Measurements from ENCODE around the gene ELFN1.

The ELFN1 gene

GRCh38 chr7:1677206-1678080 lies 7.4 kb downstream of the ELFN1 start:
- H3K4me3 ChIP-seq (ENCODE audit: low read length) = no peak overlapping the region
- DNase-seq (ENCODE audit: low read depth) = no peak
- no peak for TF ChIP-seq CTCF (conservative IDR thresholded peaks at IDR 0.05; ENCODE audit: low read length)

GRCh38 chr7:1678081-1678543 lies 8.0 kb downstream of the ELFN1 start:
- no peak for DNase-seq (ENCODE audit: low read depth)
- TF ChIP-seq CTCF (conservative IDR thresholded peaks at IDR 0.05; ENCODE audit: low read length) = no peak
- H3K4me3 ChIP-seq (ENCODE audit: low read length) = no peak overlapping the region

- TF ChIP-seq CTCF (conservative IDR thresholded peaks at IDR 0.05; ENCODE audit: low read length) = no peak
- H3K4me3 ChIP-seq (ENCODE audit: low read length) = no peak overlapping the region
- DNase-seq (ENCODE audit: low read depth) = no peak
Observed at GRCh38 chr7:1678571-1679325, 8.7 kb downstream of the ELFN1 start.

GRCh38 chr7:1679326-1679965 lies 9.4 kb downstream of the ELFN1 start:
- DNase-seq (ENCODE audit: low read depth) = no peak

GRCh38 chr7:1679966-1680730 lies 10.1 kb downstream of the ELFN1 start:
- DNase-seq (ENCODE audit: low read depth) = no peak
- TF ChIP-seq CTCF (conservative IDR thresholded peaks at IDR 0.05; ENCODE audit: low read length) = no peak
- H3K4me3 ChIP-seq (ENCODE audit: low read length) = no peak overlapping the region

More at GRCh38 chr7:1679326-1679965, 9.4 kb downstream of the ELFN1 start:
- H3K4me3 ChIP-seq (ENCODE audit: low read length) = no peak overlapping the region
- no peak for TF ChIP-seq CTCF (conservative IDR thresholded peaks at IDR 0.05; ENCODE audit: low read length)

GRCh38 chr7:1681581-1681980 lies 11.5 kb downstream of the ELFN1 start:
- DNase-seq (ENCODE audit: low read depth) = no peak
- no peak for TF ChIP-seq CTCF (conservative IDR thresholded peaks at IDR 0.05; ENCODE audit: low read length)
- H3K4me3 ChIP-seq (ENCODE audit: low read length) = no peak overlapping the region

Measured in AG10803 (cell line).